T47D (cell line): ENCODE data around the gene TAS2R30.

Experiments used
- DNase-seq, 2 experiments: peaks; one replicate each; pipeline versions ENCODE4 v3.0.0 to v3.0.0-alpha.2; 2011 to 2012; ENCODE audit warnings: low read depth in 1 of 2, low spot score in 1 of 2
- JUND ChIP-seq: IDR thresholded peaks from 2 replicates; pipeline ENCODE4 v1.6.1; 2012; ENCODE audit warnings: low read depth
- in situ Hi-C: cut with HindIII; loops from 2 replicates; pipeline ENCODE4 v1.10.0; 2016; ENCODE audit warnings: low sequenced_read_pairs, low pct_unique_long_range_greater_than_20kb

TAS2R30 gene

DNA sequence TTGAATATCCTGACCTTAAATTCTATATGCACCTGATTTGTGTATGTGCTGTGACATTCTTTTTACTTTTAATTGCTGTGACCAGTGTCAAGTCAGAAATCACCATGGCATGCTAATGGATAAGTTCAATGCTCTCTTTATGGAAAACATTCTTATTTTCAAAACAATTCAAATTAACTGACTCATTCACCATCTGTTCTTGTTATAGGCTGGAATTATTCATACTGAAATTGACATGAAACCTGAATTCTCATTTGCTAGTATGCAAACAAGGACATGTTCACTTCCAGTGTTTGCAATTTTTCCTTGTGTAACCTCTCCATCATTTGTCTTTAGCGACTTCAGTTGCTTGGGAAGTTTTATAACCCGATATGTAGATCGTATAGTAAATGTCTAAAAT is at the start of gene TAS2R30:
Gene TAS2R30, minus strand, starts transcription at position 340 of the 400 bp plus-strand sequence. CDS start 400 bp downstream, outside the sequence.
- no peak for DNase-seq
- no peak for TF ChIP-seq JUND
- in situ Hi-C loops = no loop called here

DNA sequence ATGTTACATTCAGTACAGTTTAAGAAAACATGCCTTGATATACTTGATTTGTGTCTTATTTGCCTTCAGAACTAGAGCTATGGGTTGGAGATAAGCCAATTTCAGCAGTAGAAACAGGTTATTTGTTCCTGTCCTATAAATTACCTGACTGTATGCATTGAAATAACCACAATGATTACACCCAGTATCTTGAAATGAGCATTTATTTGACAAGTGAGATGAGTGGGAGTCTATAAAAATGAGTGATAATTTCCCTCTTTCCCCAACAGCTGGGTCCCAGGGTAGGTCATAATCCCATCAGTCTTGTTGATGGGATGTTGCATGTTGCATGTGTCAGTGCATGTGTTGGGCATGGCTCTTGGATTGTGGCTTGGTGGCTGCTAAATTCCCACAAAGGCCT is 48.6 kb upstream of the TAS2R30 start:
- in situ Hi-C loops = no loop called here
- DNase-seq = no peak
- no peak for TF ChIP-seq JUND

DNA sequence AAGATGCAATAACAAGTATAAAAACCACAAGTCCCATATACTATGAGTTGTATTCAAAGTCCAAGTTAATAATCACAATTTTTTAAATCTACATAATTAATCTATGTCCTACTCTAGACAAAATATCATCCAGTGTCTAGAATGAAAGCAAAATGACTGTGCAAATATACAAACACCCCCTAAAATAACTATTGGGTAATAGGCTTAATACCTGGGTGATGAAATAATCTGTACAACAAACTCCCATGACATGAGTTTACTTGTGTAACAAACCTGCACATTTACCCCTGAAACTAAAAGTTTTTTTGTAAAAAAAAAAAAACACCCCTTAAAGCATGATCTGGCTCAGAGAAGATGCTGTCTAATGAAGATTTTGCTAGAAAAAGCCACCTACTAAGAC is 48.1 kb upstream of the TAS2R30 start:
- no peak for DNase-seq
- in situ Hi-C loops = no loop called here
- TF ChIP-seq JUND = no peak

DNA sequence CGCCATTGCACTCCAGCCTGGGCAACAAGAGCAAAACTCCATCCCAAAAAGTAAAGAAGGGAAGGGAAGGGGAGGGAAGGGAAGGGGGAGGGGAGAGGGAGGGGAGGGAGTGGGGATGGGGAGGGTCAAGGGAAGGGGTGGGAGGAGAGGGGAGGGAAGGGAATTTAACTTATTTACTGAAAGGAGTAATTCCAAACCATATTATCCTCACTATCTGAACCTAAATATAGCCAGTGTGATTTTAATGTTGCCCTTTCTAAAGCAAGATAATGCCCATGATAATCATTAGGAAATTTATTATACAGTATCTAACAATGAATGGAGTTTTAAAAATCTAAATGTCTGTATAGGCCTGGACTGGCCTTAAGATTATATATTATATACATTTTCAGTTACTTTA is 43.8 kb upstream of the TAS2R30 start:
- no peak for TF ChIP-seq JUND
- in situ Hi-C loops = no loop called here
- no peak for DNase-seq

DNA sequence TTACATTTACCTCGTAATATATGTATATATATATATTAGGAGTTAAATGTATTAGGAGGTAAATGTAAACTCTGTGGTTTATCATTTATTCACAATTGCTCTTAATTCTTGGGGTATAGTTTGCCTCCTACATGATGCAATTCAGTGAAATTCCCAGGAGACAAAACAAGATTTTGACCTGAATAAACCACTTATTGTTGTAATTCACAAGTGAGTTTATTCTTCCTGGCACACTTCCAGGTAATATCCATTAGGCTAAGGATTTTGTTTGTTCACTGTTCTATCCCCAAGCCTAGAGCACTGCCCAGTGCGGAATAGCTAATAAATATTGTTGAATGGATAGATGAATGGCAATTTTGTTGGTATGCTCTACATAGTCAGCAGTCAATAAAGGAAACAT is 39.6 kb upstream of the TAS2R30 start:
- no peak for DNase-seq
- TF ChIP-seq JUND = no peak
- in situ Hi-C loops = no loop called here

GRCh38 chr12:11171969-11172675 is 37.7 kb upstream of the TAS2R30 start:
- DNase-seq = no peak
- no peak for TF ChIP-seq JUND
- in situ Hi-C loops = no loop called here

- no peak for TF ChIP-seq JUND
- DNase-seq = peak; percentile 13 to 84
- in situ Hi-C loops = no loop called here
Observed at GRCh38 chr12:11171145-11171968, 36.9 kb upstream of the TAS2R30 start, which contains the start of gene SMIM10L1. Gene SMIM10L1 (plus strand): TSS chr12:11171194. CDS start chr12:11171357, 163 bp downstream.

DNA sequence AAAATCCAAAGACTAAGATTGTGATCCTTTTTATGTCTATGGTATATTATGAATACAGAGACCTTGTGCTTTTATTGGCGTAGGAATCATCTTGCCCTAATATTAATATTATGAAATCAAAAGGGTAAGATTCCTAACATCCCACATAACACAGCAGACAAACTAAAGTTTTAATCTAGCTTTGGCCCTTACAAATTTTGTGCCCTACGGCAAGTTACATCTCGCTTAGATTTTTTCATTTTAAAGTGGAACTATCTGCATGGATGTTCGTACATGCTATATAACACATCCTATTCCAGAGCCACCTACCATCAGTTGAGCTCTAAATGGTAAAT is 36.3 kb upstream of the TAS2R30 start:
- DNase-seq = no peak
- in situ Hi-C loops = no loop called here
- TF ChIP-seq JUND = no peak

- no peak for TF ChIP-seq JUND
- in situ Hi-C loops = no loop called here
- DNase-seq = no peak
Observed at GRCh38 chr12:11166300-11166699, 31.9 kb upstream of the TAS2R30 start.

DNA sequence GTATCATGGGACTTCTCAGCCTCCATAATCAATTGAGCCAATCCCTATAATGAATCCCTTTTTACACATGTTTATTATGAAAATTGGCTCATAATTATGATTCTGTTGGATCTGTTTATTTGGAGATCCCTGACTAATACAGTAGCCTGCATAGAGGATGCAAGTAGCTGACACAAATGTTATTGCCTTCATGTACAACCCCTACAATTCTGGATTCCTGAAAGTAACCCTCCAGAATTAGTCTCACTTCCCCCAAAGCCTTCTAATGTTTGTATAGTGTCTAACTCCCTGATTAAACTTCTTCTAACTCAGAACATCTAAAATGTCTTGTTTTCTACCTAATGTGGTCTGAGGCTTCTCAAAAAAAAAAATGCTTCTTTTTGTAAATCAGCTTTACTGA is 29.9 kb upstream of the TAS2R30 start:
- in situ Hi-C loops = no loop called here
- DNase-seq = no peak
- no peak for TF ChIP-seq JUND

GRCh38 chr12:11162502-11162901 is 28.1 kb upstream of the TAS2R30 start:
- in situ Hi-C loops = no loop called here
- no peak for DNase-seq
- TF ChIP-seq JUND = no peak

DNA sequence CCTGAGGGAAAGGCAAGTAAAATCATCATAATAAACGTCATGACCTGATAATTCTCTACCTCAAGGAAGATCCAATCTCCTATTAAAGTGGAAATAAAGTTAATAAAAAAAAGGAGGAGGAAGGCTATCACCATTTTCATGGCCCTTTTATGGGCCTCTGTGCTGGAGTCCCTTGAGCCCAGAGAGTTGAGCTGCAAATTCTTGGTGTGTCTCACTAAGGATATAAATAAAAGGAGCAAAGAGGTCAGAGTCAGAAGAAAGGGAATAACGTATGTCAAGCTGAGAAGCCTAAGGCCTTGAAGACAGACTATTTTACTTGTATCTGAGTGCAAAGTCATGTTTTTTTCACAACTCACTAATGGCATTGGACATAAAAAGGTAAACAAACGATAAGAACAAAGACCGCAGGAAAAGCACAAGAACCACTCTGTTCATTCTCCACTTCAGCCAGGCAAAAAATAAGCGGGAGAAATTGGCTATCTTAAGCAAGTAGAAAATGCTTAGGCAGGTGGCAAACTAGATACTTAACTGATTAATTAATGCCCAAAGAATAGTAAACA is 24.5 kb upstream of the TAS2R30 start:
- no peak for TF ChIP-seq JUND
- DNase-seq = no peak
- in situ Hi-C loops = no loop called here

- in situ Hi-C loops = no loop called here
- DNase-seq = no peak
- no peak for TF ChIP-seq JUND
Observed at GRCh38 chr12:11154400-11154925, 20.0 kb upstream of the TAS2R30 start.
